GM18519 (cell line): Measurements from ENCODE around the gene DNAJB13.
"Not testable (repeated sequence)": the region's sequence is repeated elsewhere in the genome, so short reads cannot be mapped to it uniquely, and the experiment has no call there.

Source experiments
- ATAC-seq: cut with Tn5 transposase; IDR thresholded peaks from one replicate; pipeline ENCODE4 v1.9.1; 2021; ENCODE audit warnings: mild to moderate bottlenecking, moderate library complexity; ENCODE audit not compliant: unreplicated experiment, low FRiP score

DNAJB13 gene, protein sequence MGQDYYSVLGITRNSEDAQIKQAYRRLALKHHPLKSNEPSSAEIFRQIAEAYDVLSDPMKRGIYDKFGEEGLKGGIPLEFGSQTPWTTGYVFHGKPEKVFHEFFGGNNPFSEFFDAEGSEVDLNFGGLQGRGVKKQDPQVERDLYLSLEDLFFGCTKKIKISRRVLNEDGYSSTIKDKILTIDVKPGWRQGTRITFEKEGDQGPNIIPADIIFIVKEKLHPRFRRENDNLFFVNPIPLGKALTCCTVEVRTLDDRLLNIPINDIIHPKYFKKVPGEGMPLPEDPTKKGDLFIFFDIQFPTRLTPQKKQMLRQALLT

DNA sequence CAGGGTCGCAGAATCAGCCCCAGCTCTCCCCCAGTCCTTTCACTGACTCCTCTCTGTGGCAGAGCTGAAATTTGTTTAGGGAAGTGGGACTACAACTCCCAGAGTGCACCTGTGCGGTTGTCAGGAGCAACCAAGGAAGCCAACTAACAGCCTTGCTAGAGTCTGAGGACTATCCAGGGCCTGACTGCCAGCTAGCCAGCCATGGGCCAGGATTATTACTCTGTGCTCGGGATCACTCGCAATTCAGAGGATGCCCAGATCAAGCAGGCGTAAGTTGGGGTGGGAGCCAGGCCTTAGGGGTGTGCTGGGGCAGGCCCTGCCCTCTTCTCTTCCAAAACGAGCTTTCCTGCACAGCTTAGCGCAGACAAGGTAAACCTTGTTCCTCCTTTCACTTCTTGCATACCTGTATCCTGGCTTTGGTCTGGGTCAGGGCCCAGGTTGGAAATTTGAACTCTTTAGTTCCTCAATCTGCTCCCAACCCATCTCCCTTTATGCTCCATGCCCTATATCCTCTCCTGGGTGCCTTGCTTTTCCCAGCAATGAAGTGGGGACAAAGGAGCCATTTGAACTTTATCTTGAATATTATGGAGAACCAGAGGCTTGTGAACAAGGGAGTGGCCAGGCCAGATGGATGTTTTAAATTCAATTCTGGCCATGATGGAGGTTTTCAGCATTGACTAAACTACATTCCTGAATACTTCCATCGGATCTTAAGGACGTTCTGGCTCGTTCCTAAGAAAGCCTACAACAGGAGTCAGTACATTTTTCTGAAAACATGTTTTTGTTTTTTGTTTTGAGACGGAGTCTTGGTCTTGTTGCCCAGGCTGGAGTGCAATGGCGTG, at the start of gene DNAJB13:
Gene DNAJB13, plus strand, starts transcription at position 158 of the 842 bp plus-strand sequence. Its CDS starts 44 bp downstream, at position 202.
- ATAC-seq = peak; percentile 67

DNA sequence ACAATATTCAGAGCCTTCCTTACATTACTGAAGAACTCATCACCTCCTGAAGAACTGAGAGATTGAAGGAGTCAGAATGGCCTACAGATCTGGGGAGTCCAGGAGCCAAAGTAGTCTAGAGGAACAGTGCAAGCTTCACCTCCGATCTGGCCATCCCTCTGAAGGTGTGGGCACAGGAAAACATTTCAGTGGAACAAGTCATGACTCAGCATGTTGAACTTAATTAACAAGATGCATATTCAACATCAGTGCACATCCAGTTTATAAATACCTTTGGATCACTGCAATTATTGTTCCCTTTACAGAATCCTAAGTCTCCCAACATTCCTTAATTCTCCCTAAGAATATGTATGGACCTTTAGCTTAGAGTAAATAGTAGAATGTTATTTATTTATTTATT, 48.5 kb upstream of the DNAJB13 start:
- no peak for ATAC-seq

DNA sequence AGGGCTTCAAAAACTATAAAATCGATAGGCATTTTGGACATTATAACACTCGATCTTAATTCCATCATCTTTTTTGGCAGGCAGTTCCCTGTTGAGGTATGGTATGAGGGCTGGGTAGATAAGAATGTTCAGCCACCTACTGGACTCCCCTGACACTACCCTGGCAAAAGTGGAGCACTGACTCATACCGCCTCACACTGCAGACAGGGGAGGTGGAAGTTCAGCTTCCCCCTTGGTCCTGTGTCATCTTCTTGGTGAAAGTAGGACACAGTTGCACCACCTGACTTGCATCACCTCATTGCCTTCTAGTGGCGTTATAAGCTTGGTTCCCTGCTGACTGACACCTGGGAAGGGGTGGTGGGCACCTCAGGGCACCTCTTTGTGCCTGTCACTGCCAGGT, 43.6 kb upstream of the DNAJB13 start:
- no peak for ATAC-seq

DNA sequence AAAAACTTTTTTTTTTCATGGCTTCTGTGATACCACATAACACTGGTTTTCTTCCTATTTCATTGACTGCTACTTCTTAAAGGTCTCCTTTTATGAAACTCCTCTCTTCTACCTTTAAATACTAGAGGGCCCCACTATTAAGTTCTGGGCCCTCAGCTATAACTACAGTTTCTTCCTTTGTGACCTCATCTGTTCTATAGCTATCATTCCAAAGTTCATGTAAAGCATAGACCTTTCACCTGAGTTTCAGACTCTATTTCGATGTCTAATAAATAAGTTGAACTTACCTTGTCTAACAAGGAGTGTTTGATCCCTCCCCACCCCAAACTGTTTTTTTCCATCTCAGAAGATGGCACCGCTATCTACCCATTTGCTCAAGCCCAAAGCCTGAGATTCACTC, 38.8 kb upstream of the DNAJB13 start:
- no peak for ATAC-seq

DNA sequence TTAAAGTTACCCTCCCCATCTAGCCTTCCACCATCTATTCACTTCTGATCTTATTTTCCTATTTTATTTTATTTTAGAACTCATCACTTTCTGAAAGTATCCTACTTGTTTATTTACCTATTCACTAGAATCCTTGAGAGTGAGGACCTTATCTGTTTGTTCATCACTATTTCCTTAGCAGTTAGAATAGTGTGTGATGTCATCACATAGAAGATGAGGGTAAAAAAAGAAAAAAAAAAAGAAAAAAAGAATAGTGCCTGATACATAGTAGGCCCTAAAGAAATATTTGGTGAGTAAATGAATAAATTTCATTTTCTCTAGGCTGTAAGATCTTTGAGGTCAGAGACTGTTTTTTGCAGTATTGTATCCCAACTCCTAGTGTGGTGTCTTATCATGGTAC, 37.4 kb upstream of the DNAJB13 start:
- no peak for ATAC-seq

DNA sequence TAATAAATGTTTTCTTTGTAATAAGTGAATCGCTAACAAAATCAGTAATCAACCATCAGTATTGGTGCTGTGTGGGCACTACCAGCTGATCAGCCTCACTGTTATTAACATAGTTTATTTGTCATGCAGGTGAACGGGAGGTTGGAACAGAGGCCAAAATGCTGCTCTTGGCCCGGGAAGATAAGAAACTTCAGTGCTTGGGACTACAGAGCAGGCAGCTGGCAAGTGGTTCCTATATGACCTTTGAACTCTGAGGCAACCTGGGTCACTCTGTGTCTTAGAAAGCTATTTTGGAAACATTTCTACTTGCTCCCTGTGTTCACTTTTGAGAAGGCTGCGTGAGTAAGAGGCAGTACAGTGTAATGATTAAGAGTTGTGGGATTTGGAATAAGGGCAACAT, 36.5 kb upstream of the DNAJB13 start:
- ATAC-seq = no peak

DNA sequence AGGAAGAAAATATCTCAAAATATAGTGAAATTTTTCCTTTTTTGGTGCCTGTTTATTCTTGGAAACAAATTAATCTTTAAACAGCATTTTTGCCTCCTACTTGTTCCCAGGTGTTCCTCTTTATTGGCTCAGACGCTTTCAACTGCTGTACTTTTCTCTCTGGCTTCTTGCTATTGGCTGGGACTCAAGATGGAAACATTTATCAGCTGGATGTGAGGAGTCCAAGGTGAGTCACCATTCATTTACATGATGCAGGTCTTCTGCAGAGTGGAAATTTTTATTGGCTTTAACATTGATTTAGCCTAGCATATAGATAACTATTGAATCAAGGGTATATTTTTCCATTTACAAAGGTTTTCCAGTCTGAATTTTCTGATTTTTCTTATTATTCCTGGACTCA, 34.4 kb upstream of the DNAJB13 start:
- ATAC-seq = no peak

DNA sequence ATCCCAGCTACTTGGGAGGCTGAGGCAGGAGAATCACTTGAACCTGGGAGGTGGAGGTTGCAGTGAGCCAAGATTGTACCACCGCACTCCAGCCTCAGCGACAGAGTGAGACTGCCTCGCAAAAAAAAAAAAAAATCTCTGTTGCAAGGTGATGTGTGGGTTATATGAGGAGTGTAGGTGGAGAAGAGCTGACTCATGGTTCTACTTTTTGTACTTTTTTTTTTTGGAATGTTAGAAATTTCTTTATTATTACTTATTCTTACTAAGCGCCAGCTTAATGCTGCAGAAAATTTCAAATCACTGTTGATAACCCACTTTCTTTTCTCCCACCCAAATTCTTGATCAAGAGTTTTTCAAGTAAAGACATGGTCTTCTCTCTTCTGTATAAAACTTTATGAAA, 29.6 kb upstream of the DNAJB13 start:
- ATAC-seq = no peak

DNA sequence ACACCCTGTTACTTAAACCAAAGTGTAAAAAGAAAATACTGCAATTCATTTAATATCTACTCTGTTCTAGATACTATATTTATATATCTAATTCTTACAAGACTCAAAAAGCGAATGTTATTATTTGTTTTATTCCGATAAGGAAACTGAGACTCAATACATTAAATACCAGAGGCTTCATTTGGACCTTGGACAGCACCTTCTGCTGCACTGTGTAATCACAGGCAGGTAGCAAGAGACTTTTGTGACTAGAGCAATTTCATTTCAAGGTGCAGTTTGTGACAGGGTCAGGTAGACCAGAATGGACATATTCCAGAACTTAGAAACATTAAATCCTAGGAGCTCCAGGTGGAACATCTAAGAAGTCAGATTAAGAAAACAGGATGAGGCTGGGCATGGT, 21.4 kb upstream of the DNAJB13 start:
- no peak for ATAC-seq

DNA sequence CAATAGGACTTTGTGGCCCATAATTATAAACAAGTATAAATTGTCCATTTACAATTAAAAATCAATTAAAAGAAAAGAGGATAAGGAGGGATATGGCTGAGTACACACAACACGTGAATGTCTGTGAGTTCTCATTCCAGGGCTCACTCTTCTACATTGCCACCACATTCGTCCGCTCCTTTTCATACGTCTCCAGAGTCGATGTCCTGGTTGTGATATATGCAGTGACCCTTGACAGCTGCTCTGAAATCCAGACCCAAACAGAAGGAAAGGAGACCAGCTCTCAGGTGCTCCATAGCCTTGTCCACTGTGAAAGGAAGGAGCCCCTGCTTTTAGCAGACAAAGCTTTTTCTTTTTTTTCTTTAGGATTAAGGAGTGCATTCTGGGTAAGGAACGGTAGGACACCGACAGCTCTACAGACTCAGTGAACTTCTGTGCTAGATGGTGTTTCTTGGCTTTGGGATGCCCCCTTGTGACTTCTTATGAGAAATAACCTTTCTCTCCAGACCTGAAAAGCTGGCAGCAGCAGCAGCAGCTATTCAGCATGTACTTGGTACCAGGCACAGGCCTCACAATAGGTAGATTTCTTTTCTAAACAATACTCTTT, 19.7 kb upstream of the DNAJB13 start:
- ATAC-seq = no peak

DNA sequence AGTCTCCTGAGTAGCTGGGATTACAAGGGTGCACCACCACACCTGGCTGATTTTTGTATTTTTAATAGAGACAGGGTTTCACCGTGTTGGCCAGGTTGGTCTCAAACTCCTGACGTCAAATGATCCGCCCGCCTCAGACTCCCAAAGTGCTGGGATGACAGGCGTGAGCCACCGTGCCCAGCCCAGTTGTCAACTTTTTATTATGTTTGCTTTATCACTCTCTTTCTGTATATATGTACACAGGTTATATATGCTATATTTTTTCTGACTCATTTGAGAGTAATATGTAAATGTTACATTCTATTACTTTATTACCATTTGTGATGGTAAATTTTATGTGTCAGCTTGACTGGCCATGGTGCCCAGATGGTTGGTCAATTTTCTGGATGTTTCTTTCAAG, 18.9 kb upstream of the DNAJB13 start:
- ATAC-seq = no peak

DNA sequence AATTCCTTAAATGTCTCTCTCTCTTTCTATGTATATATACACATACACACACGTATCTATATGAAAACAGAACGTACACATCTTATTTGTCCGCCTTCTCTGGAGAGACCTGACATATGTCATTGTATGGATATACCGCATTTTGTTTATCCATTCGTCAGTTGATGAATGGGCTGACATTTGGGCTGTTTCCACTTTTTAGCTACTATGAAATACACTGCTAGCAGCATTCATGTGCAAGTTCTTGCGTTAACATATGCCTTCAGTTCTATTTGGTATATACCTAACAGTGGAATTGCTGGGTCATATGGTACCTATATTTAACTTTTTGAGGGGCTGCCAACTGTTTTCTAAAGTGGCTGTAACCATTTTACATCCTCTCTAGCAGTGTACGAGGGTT, 18.0 kb upstream of the DNAJB13 start:
- no peak for ATAC-seq

DNA sequence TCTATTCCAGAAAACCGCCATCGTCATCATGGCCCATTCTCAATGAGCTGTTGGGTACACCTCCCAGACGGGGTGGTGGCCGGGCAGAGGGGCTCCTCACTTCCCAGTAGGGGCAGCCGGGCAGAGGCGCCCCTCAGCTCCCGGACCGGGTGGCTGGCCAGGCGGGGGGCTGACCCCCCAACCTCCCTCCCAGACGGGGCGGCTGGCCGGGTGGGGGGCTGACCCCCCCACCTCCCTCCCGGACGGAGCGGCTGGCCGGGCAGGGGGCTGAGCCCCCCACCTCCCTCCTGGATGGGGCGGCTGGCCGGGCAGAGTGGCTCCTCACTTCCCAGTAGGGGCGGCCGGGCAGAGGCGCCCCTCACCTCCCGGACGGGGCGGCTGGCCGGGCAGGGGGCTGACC, 14.8 kb upstream of the DNAJB13 start:
- not testable (repeated sequence) for ATAC-seq

DNA sequence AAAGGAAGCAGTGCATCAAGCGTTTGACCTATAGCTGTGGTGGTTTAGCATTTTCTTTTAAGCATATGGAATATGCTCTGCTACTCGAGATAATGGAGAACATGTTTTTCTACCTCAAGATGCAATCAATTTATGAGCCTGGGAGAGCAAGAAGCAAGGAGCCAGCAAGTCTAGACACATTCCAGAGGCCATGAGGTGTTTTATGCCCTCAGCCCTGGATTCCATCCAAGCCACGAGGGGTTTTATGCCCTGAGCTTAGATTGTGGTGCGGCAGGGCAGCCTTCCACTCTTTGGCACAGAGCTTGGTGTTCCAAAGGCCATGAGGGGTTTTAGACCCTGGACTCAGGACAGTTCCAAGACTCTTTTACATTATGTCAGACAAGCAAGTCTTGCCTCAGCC, 11.7 kb upstream of the DNAJB13 start:
- ATAC-seq = no peak

DNA sequence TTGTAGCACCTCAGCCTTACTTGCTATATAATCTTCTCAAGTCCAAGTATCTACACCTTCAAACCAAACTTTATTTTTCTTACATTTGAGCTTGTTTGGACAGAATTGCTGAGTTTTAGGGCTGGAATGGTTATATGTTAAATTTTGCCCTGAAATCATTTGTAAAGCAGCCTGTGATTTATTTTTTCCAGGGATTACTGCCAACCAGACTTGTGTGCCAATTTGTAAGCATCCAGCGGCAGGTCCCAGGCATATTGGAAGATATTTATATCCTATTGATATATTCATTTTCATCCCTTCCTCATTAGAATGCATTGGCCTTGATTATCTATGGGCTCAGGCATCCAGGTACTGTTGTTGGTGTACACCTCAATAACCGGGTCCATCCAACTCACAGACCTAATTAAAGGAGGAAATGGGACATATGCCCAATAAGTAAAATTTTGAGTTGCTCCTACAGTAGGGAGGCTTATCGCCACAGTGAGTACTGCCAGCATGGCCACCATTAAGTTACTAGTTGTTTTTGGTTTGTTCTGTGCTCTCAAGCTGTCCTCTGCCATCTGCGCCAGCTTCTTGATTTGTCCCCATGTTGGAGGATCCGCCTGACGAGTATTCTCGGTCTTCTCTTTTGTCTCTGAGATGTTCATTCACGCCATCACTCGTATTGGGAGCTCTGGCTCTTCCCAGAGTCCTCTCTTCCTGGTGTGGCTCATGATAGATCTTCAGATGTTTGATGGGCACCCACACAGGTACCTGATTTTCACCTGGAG, 9.8 kb upstream of the DNAJB13 start:
- ATAC-seq = no peak

DNA sequence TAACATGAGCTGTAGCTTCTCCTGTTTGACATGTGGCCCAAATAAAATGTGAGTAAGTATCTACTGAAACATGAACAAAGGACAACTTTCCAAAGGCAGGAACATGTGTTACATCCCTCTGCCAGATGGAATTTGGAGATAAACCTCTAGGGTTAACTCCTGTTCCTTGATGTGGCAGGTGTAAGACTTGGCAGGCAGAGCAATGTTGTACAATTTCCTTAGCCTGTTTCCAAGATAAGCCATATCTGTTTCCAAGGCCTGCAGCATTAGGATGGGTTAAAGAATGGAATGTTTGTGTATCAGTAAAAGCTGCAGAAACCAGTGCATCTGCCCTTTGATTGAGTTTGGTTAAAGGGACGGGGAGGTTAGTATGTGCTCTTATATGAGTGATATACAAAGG, 8.8 kb upstream of the DNAJB13 start:
- no peak for ATAC-seq

DNA sequence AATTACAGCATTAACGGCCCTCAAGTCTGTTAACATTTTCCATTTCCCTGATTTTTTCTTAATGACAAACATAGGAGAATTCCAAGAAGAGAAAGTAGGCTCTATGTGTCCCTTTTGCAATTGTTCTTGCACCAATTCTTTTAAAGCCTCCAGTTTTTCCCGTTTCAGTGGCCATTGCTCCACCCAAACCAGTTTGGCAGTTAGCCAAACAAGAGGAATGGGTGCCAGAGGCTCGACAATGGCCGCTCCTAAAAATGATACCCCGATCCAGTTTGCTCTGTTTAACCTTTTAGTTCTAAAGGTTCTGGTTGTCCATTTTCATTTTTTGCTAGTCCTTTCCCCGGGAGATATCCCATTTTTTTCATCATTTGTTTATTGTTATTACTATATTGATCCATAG, 6.7 kb upstream of the DNAJB13 start:
- ATAC-seq = no peak

DNA sequence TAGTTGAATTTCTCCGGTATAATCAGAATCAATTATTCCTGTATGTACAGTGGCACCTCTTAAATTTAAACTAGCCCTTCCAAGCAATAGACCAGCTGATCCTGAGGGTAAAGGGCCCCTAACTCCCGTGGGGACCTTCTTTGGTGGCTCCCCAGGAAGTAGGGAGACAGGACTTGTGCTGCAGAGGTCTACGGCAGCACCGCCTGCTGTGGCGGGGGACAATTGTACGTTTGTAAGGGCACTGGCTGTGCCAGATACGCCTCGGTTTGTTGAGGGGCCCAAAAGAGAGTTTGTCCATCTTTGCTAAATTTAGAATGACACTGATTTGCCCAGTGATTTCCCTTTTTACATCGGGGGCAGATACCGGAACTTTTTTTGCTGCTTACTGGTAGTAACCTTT, 5.9 kb upstream of the DNAJB13 start:
- no peak for ATAC-seq

DNA sequence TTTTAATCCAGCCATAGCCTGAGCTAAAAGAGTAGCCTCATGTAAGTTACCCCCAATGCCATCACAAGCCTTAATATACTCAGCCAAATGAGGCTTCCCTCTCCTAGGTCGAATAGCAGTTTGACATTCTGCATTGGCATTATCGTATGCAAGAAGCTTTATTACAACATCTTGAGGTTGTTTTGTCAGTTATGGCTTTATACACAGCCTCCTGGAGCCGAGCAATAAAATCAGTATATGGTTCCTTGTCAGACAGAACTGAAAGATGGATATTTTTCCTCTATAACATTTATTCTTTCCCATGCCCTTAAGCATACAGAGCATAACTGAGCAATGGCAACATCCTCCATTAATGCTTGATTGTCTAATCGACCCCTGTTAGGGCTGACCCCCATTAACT, 5.4 kb upstream of the DNAJB13 start:
- no peak for ATAC-seq

DNA sequence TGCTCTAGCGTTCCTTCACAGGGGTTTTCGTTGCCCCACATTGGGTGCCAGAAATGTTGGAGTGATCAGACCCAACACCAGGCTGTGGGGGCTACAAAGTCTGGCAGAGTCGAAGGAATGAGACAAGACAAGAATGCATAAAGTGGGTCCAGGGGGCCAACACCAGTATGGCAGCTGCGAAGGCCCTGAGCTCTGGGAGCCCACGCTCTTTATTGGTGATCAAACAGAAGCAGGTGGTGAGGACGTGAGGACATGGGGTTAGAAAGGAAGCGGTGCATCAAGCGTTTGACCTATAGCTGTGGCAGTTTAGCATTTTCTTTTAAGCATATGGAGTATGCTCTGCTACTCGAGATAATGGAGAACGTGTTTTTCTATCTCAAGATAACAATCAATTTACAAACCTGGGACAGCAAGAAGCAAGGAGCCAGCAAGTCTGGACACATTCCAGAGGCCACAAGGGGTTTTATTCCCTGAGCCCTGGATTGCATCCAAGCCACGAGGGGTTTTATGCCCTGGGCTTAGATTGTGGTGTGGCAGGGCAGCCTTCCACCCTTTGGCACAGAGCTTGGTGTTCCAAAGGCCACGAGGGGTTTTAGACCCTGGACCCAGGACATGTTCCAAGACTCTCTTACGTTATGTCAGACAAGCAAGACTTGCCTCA, 3.9 kb upstream of the DNAJB13 start:
- ATAC-seq = no peak
